K562 (cell line): Measurements from ENCODE around the gene SLC26A1. TPM values are rescaled to one million over a fixed set of nuclear protein-coding genes. Genes with fewer than 3 reads are reported as not detected.
A peak's percentile ranks its signal among the peaks of the same experiment; 100 is the strongest.

Experiments
- BRD9 ChIP-seq: fragments of 450-650 bp; IDR thresholded peaks from 2 replicates; pipeline ENCODE4 v1.6.1; 2018; ENCODE audit warnings: low read depth; ENCODE audit not compliant: partially characterized antibody
- CBFA2T2 ChIP-seq: fragments of 450-650 bp; conservative IDR thresholded peaks from 2 replicates; pipeline ENCODE4 v1.6.1; 2017; ENCODE audit warnings: mild to moderate bottlenecking
- CREB1 ChIP-seq, 2 experiments: sonication (generic) in 1 of 2; formaldehyde crosslinking in 1 of 2; IDR thresholded peaks; 2 replicates each; pipeline versions ENCODE4 v1.6.1 to v1.8.0; 2012 to 2022; ENCODE audit warnings: inconsistent platforms in 1 of 2, mild to moderate bottlenecking in 1 of 2, missing genetic modification reagents in 1 of 2, moderate library complexity in 1 of 2
- JUN ChIP-seq, 2 experiments: sonication (generic) in 1 of 2; formaldehyde crosslinking in 1 of 2; IDR thresholded peaks; 2 replicates each; pipeline versions ENCODE4 v1.6.1 to v1.8.0; 2012 to 2022; ENCODE audit warnings: borderline replicate concordance in 2 of 2, mild to moderate bottlenecking in 2 of 2, improper control_type of control experiment in 1 of 2, low read depth in 1 of 2, low read length in 1 of 2, missing genetic modification reagents in 1 of 2
- PML ChIP-seq: IDR thresholded peaks from 2 replicates; pipeline ENCODE4 v1.6.1; 2012; ENCODE audit warnings: low read length, inconsistent platforms
- POLR2A ChIP-seq: fragments of 450-650 bp; conservative IDR thresholded peaks from 2 replicates; pipeline ENCODE4 v1.6.1; 2016
- POLR2B ChIP-seq: fragments of 450-650 bp; IDR thresholded peaks from 2 replicates; pipeline ENCODE4 v1.6.1; 2018; ENCODE audit warnings: low read depth; ENCODE audit not compliant: partially characterized antibody
- RBFOX2 ChIP-seq: fragments of 200-400 bp; formaldehyde crosslinking; IDR thresholded peaks from 2 replicates; pipeline ENCODE4 v1.6.1; 2017; ENCODE audit warnings: low read depth, mild to moderate bottlenecking, low read length, moderate library complexity
- SMARCE1 ChIP-seq: fragments of 450-650 bp; IDR thresholded peaks from 2 replicates; pipeline ENCODE4 v1.7.1; 2016; ENCODE audit warnings: mild to moderate bottlenecking
- TAF9B ChIP-seq: fragments of 450-650 bp; IDR thresholded peaks from 2 replicates; pipeline ENCODE4 v1.6.1; 2018; ENCODE audit warnings: mild to moderate bottlenecking; ENCODE audit not compliant: partially characterized antibody
- TBP ChIP-seq: optimal IDR thresholded peaks from 2 replicates; pipeline ENCODE3; 2011; ENCODE audit warnings: low read depth, low read length, improper control_type of control experiment
- TCFL5 ChIP-seq: fragments of 250-450 bp; sonication (Bioruptor Pico); conservative IDR thresholded peaks from 2 replicates; pipeline ENCODE4 v1.6.1; 2021; ENCODE audit warnings: mild to moderate bottlenecking, moderate library complexity, matching md5 sums
- ZNF785 ChIP-seq: fragments of 250-450 bp; sonication (Bioruptor Pico); IDR thresholded peaks from 2 replicates; pipeline ENCODE4 v1.4.0; 2020; ENCODE audit warnings: mild to moderate bottlenecking
- polyA plus RNA-seq, 8 experiments: library from polyadenylated mRNA; depleted of rRNA in 4 of 8; stranded (reverse) in 5 of 8; unstranded in 3 of 8; fragments of >200 nt; fragmentation: Nextera tagmentation in 2 of 8; fragmentation: Illumina TruSeq in 1 of 8; extraction: Ambion mirVana in 2 of 8; extraction: Trizol in 1 of 8; gene quantifications; 2 replicates each; pipeline versions ENCODE4 v1.2.1 to v1.2.3, GENCODE V29; 2011 to 2014; ENCODE audit warnings: inconsistent platforms in 1 of 8, missing spikeins in 1 of 8
- total RNA-seq, 7 experiments: library from RNA; depleted of rRNA in 6 of 7; stranded (reverse); fragments of >200 nt in 6 of 7; fragmentation: Illumina TruSeq in 2 of 7; extraction: Trizol in 2 of 7; gene quantifications; 2 replicates each; pipeline versions ENCODE4 v1.2.1 to v1.2.3, GENCODE V29; 2011 to 2021; ENCODE audit warnings: low replicate concordance in 1 of 7
- TF ChIP-seq, protein P1 (sequence below), 2 experiments: fragments of 150-350 bp in 1 of 2; IDR thresholded peaks; 2 replicates each; pipeline ENCODE4 v1.6.1; 2012 to 2016; ENCODE audit warnings: low read depth in 2 of 2, low read length in 2 of 2, mild to moderate bottlenecking in 1 of 2, moderate library complexity in 1 of 2
- TF ChIP-seq, protein P2 (sequence below): sonication (generic); formaldehyde crosslinking; IDR thresholded peaks from 2 replicates; pipeline ENCODE4 v1.8.1; 2023; ENCODE audit warnings: mild to moderate bottlenecking, missing genetic modification reagents
- TF ChIP-seq, protein P3 (sequence below), 3 experiments: IDR thresholded peaks in 2 of 3; conservative IDR thresholded peaks in 1 of 3; 2 replicates each; pipeline ENCODE4 v1.5.1; 2011 to 2012; ENCODE audit warnings: low read length in 3 of 3, mild to moderate bottlenecking in 3 of 3, control low read depth in 2 of 3, improper control_type of control experiment in 1 of 3, inconsistent platforms in 1 of 3, low read depth in 1 of 3, mixed read lengths in 1 of 3, moderate library complexity in 1 of 3; ENCODE audit not compliant: insufficient read depth in 2 of 3
- TF ChIP-seq, protein P4 (sequence below): conservative IDR thresholded peaks from 2 replicates; pipeline ENCODE4 v1.6.1; 2011; ENCODE audit warnings: low read depth, mild to moderate bottlenecking, low read length; ENCODE audit not compliant: control insufficient read depth

Gene SLC26A1
- total and polyA plus RNA-seq, 9 of the 15 experiments (the other 6 are each of a cell fraction or from before 2014, with no cell fraction given): 0.11 to 4.2 (median 0.95) TPM

DNA sequence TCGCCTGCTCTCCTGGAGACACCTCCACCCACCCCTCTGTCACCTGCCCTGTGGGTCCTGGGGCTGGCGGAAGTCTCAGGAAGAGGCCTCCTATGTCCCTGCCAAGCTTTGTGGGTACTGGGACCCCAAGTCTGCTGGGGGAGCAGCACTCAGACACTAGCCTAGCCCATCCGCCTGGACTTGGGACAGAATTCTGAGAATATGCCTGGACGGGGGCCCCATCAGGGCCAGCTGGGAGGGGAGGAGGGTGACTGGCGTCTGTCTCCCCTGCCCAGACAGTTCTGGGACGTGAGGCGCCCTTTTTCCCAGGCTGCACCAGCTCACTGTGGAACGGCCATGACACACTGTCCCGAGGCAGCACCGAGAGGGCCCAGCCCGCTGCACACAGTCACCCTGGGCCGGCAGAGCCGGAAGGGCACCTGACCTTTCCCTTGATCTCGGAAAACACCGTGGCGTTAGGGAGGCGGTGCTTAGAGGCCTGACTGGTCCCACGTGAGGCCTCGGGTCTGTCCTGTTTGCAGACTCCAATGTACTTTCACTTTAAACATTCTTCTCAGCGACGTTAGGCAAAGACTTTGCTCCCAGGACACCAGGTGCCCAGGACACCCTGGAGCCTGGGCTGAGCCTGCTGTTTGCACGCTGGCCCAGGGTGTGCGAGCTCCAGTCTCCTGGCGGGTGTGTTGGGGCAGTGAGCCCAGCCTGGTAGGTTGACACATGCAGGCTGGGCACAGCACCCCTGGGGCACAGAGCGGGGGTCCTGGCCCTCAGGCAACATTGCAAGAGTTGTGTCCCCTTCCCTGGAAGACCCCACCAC, 700 bp downstream of the SLC26A1 start (continued):
- TF ChIP-seq, protein P1, sequence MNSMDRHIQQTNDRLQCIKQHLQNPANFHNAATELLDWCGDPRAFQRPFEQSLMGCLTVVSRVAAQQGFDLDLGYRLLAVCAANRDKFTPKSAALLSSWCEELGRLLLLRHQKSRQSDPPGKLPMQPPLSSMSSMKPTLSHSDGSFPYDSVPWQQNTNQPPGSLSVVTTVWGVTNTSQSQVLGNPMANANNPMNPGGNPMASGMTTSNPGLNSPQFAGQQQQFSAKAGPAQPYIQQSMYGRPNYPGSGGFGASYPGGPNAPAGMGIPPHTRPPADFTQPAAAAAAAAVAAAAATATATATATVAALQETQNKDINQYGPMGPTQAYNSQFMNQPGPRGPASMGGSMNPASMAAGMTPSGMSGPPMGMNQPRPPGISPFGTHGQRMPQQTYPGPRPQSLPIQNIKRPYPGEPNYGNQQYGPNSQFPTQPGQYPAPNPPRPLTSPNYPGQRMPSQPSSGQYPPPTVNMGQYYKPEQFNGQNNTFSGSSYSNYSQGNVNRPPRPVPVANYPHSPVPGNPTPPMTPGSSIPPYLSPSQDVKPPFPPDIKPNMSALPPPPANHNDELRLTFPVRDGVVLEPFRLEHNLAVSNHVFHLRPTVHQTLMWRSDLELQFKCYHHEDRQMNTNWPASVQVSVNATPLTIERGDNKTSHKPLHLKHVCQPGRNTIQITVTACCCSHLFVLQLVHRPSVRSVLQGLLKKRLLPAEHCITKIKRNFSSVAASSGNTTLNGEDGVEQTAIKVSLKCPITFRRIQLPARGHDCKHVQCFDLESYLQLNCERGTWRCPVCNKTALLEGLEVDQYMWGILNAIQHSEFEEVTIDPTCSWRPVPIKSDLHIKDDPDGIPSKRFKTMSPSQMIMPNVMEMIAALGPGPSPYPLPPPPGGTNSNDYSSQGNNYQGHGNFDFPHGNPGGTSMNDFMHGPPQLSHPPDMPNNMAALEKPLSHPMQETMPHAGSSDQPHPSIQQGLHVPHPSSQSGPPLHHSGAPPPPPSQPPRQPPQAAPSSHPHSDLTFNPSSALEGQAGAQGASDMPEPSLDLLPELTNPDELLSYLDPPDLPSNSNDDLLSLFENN (IDR thresholded peaks at IDR 0.05; ENCODE audit: low read depth in 2 of 2, low read length in 2 of 2): 0 out of 4 replicates have a peak, but pooled peaks of 1 of the 2 experiments have one; percentile 26
- TF ChIP-seq, protein P2, sequence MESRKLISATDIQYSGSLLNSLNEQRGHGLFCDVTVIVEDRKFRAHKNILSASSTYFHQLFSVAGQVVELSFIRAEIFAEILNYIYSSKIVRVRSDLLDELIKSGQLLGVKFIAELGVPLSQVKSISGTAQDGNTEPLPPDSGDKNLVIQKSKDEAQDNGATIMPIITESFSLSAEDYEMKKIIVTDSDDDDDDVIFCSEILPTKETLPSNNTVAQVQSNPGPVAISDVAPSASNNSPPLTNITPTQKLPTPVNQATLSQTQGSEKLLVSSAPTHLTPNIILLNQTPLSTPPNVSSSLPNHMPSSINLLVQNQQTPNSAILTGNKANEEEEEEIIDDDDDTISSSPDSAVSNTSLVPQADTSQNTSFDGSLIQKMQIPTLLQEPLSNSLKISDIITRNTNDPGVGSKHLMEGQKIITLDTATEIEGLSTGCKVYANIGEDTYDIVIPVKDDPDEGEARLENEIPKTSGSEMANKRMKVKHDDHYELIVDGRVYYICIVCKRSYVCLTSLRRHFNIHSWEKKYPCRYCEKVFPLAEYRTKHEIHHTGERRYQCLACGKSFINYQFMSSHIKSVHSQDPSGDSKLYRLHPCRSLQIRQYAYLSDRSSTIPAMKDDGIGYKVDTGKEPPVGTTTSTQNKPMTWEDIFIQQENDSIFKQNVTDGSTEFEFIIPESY (CRISPR knock-in tag): peak; percentile 68
- TF ChIP-seq PML (peak; percentile 48; the same call in 1 of the 2 replicates), TCFL5 (CRISPR knock-in tag) (no peak), BRD9 (peak; percentile 29), ZNF785 (CRISPR knock-in tag) (no peak), RBFOX2 (peak; percentile 80), POLR2B (peak; percentile 82), POLR2A (peak; percentile 75), JUN (IDR thresholded peaks at IDR 0.05; ENCODE audit: borderline replicate concordance, low read depth, low read length) (peak; percentile 64; the same call in 1 of the 2 replicates), JUN (CRISPR knock-in tag; IDR thresholded peaks at IDR 0.05; ENCODE audit: borderline replicate concordance) (no peak), TBP (peak; percentile 66), SMARCE1 (peak; percentile 18; the same call in 1 of the 2 replicates), CBFA2T2 (peak; percentile 49), CREB1 (IDR thresholded peaks at IDR 0.05) (peak; percentile 9; the same call in 1 of the 2 replicates), CREB1 (CRISPR knock-in tag; IDR thresholded peaks at IDR 0.05) (no peak), TAF9B (peak; percentile 26)
- TF ChIP-seq, protein P3, sequence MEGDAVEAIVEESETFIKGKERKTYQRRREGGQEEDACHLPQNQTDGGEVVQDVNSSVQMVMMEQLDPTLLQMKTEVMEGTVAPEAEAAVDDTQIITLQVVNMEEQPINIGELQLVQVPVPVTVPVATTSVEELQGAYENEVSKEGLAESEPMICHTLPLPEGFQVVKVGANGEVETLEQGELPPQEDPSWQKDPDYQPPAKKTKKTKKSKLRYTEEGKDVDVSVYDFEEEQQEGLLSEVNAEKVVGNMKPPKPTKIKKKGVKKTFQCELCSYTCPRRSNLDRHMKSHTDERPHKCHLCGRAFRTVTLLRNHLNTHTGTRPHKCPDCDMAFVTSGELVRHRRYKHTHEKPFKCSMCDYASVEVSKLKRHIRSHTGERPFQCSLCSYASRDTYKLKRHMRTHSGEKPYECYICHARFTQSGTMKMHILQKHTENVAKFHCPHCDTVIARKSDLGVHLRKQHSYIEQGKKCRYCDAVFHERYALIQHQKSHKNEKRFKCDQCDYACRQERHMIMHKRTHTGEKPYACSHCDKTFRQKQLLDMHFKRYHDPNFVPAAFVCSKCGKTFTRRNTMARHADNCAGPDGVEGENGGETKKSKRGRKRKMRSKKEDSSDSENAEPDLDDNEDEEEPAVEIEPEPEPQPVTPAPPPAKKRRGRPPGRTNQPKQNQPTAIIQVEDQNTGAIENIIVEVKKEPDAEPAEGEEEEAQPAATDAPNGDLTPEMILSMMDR (IDR thresholded peaks at IDR 0.05 in 2 of 3, conservative IDR thresholded peaks at IDR 0.05 in 1 of 3; ENCODE audit: insufficient read depth in 2 of 3, low read depth in 1 of 3, low read length in 3 of 3): no peak
- TF ChIP-seq, protein P4, sequence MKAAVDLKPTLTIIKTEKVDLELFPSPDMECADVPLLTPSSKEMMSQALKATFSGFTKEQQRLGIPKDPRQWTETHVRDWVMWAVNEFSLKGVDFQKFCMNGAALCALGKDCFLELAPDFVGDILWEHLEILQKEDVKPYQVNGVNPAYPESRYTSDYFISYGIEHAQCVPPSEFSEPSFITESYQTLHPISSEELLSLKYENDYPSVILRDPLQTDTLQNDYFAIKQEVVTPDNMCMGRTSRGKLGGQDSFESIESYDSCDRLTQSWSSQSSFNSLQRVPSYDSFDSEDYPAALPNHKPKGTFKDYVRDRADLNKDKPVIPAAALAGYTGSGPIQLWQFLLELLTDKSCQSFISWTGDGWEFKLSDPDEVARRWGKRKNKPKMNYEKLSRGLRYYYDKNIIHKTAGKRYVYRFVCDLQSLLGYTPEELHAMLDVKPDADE: 0 out of 2 replicates have a peak, but pooled peaks have one; percentile 19
